HG02943 (cell line): ENCODE results near the gene TMEM135.
"Not testable (repeated sequence)": the region's sequence is repeated elsewhere in the genome, so short reads cannot be mapped to it uniquely, and the experiment has no call there.

Source experiments
- ATAC-seq: cut with Tn5 transposase; IDR thresholded peaks from one replicate; pipeline ENCODE4 v1.9.1; 2021; ENCODE audit warnings: mild to moderate bottlenecking, low read depth, moderate library complexity; ENCODE audit not compliant: unreplicated experiment

TMEM135 gene

DNA sequence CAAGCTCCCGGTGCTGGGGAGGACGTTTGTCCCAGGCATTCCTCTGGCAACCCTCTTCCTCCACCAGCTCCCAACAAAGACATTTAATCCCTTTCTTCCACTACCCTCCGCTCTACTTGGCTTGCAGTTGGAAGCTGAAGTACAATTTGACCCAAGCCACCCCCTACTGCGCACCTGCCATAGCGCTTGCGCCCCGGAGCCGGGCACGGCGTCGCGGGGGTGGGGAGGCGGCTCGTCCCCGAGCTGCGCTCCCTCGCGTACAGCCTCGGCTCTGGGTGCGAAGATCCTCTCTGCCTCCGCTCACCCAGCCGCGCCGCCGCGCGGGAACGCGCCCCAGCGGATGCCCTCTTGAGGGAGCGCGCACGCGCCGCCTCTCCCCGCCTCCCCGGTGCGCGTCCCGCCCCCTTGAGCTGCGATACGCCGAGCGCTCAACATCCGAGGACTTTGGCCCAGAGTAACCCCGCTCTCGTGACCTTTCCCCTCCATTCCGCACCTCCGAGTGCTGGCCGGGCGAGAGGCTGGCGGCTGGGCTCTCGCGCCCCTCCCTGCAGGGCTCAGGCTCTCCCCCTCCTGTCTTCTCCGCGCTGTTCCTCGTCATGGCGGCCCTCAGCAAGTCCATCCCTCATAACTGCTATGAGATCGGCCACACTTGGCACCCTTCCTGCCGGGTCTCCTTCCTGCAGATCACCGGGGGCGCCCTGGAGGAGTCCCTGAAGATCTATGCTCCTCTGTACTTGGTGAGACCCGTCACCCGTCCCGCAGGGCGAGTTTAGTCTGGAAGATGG is at the start of gene TMEM135:
Gene TMEM135 (plus strand): TSS at position 485 of the 785 bp plus-strand sequence. CDS start 112 bp downstream, at position 597.
- ATAC-seq: peak; percentile 99

DNA sequence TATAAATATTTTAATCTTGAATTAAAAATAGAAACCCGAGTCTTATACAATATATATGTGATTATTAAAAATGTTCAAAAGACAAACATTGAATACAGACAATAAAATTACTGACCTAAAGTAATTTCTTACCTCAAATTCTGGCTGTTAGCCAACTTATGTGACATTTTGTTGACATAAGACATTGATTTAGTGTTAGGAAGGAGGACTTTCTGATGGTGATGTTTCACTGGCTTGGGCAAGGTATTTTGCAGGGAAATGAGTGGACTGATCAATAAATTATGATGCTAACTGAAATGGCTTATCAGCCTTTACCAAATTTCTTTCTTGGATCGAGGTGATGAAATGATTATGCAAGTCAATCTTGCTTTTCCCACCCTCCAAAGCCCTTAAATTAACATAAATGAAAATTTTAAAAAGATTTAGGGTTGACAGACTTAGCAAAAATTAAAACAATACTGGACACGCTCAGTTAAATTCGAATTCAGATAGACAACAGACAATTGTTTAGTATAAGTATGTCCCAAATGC is 49.3 kb upstream of the TMEM135 start:
- no peak for ATAC-seq

DNA sequence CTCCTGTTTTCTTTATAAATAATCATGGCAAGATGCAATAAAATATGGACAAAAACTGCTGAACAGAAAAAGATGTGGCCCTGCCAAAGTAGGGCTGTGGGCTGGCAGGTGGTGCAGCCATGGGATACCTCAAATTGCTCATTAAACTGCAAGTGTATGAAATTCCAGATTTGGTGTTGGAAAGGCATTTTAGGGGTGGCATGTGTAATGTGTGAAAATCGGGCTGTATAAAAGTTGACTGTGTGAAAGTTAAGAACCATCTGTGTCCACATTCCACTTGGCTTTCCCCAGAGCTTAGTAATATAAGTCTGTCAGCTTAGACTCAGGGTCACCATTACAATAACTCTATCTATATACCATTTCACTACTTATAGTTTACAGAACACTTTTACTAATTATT is 47.7 kb upstream of the TMEM135 start:
- no peak for ATAC-seq

DNA sequence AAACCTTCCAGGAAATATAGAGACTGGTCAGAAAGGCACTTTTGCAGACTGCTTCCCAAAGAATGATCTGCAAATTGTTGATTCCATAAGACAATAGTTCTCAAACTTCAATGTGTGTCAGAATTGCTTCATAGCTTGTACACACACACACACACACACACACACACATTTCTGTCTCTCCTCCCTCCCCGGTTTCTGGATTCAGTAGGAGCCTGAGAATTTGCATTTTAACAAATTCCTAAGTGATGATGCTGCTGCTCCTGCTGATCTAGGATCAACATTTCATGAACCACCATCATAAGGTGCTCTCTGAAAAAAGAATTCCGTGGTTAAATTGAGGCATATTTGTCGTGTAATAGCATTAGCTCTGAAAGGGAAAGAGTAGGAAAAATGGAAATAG is 47.2 kb upstream of the TMEM135 start:
- ATAC-seq: no peak

DNA sequence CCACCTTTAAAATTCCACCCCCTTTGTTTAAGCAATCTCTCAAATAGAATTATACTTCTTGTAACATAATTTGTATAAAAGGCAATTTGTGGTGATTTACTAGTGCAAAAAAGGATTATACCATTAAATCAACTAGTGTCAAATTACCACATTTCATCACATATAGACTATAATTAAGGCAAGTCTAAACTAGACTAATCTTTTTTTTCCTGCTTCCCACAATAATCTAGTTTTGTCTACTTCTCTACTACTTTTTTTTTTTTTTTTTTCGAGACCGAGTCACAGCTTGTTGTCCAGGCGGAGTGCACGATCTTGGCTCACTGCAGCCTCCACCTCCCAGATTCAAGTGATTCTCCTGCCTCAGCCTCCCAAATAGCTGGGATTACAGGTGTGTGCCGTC is 46.4 kb upstream of the TMEM135 start:
- no peak for ATAC-seq

DNA sequence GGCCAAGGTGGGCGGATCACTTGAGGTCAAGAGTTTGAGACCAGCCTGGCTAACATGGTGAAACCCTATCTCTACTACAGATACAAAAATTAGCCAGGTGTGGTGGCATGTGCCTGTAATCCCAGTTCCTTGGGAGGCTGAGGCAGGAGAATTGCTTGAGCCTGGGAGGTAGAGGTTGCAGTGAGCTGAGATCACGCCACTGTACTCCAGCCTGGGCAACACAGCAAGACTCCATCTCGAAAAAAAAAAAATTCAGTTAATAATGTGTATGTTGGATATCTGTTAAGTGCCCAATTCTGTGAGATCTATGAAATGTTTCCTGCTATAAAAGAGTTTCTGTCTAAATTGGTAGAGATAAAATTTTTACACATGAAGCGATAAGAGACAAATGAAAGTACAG is 45.4 kb upstream of the TMEM135 start:
- ATAC-seq: not testable (repeated sequence)

DNA sequence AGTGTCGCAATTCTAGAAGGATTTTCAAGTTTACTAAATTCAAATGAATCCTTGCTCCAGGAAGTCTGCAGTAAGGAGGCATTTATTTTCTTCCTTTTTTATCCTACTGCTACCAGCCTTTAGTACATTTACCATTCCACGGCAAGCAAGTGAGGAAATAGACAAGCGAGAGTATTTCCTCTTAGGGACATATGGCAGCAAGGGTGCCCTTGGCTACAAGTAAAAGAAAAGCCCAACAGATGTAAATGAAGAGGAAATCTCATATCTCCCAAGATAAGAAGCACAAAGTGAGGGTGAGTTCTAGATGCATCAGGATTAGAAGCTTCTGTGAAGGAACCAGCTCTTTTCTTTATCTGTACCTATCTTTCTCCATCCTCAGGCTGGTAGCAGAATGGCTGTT is 44.7 kb upstream of the TMEM135 start:
- no peak for ATAC-seq

DNA sequence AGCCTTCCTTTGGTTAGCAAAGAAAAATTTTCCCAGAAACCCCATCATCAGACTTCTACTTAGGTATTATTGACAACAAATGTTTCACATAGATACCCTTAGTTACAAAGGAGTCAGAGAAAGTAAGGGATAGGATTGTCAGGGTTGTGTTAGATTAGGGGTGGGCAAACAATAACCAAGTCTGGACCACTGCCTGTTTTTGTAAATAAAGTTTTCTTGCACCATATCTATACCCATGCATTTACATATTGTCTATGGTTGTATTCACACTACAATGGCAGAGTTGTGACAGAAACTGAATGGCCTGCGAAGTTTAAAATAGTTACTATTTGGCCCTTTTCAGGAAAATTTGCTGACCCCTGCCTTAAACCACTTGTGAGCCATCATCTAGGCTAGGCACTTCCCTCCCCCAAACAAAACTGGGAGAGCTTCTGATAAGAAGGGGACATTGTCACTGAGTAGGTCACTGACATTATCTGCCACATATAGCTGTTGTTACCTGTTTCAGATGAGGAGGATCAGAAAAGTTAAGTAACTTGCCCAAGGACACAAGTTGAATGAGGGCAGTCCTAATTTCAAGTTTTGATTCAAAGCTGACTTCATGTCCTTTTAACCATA is 40.7 kb upstream of the TMEM135 start:
- ATAC-seq: no peak

DNA sequence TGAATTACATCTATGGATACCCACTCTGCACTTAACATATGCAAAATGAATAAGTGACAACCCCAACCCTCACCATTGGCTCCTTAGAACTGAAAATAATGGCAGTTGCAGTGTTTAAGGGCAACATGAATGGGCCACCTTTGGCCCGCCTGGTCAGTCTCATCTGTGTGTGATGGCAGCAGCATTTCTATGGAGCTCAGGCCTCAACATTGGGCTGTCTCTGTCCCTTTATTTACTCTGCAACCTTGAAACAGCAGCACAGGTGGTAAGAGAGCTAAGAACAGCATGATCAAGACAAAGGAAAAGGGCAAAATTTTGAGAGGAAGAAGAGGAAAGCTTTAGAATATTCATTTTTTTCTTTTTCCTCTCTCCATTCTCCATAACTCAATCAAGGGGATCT is 38.3 kb upstream of the TMEM135 start:
- no peak for ATAC-seq

DNA sequence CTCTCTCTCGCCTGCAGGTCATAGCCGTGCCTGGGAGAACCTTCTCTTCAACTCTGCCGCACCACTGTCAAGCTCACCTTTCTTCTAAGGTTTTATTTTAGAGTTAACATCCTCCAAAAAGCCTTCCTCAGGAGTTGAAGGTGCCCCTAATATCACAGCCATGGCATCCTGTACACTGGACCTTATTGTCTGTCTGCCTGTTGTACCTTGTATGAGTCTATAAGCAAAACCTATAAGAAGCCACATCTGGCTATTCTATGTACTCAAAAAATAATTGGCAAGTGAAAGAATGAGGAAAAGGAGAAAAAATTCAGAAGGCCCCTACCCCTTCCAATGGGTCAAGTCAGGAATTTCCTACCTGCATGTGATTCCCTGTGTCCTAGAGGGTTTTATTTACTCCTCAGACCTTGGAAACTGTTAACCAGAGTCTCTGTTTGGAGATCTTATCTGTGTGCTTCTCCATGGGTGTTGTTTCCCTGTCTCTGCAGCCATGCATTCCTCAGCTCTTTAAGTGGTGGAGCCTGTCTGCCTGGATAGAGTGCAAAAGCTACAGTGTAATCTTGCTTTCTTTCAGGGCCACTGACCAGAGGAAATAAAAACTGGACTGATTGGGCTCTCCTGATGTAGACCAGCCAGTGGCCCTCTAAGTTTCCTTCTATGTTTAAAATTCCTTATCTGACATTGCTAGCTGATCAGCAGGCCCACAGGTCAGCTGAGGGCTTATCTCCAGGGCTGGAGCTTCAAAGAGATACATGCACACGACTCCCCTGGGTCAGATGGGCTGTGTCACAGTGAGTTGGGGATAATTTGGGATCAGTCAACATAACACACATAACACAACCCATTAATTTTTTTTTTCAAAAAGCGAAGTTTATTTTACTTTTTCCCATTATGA is 37.6 kb upstream of the TMEM135 start:
- no peak for ATAC-seq

DNA sequence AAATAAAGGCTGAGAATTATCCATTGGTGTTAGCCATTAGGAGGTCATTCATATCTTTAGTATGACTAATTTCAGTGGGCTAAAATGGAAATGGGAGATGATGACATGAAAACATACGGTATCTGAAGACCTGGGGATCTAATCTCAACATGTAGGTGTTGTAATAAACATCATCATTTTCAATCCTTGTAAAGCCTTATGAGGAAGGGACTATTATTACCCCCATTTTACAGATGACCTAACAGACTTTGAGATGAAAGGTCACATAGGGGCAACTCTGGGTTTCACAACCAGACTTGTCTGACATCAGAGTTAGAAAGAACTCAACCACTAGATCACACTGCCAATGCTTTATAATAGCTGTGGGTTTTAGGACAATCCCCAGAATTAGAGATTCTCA is 34.8 kb upstream of the TMEM135 start:
- no peak for ATAC-seq

DNA sequence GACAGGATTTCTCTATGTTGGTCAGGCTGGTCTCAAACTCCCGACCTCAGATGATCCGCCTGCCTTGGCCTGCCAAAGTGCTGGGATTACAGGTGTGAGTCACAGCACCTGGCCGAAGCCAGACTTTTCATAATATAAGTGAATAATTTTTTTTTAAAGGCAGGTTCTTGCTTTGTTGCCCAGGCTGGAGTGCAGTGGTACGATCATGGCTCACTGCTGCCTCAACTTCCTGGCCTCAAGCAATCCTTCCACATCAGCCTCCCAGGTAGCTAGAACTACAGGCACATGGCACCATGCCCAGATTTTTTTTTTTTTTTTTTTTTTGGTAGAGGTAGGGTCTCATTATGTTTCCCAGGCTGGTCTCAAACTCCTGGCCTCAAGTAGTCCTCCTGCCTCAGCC is 33.5 kb upstream of the TMEM135 start:
- not testable (repeated sequence) for ATAC-seq

DNA sequence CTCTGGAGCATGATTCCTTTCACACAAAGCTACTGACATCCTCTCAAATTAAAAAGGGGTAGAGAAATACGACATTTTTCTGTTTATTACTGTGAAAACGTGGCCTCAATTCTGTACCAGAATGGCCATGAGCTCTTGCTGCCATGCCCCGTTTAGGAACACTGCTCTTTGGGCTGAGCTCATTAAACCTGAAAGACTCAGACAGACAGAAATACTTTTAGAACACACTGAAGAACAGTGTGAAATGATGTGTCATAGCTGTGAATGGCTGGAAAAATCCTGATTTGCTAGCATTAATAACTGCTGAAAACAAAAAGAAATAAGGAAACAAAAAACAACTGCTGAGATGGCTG is 32.2 kb upstream of the TMEM135 start:
- ATAC-seq: no peak

DNA sequence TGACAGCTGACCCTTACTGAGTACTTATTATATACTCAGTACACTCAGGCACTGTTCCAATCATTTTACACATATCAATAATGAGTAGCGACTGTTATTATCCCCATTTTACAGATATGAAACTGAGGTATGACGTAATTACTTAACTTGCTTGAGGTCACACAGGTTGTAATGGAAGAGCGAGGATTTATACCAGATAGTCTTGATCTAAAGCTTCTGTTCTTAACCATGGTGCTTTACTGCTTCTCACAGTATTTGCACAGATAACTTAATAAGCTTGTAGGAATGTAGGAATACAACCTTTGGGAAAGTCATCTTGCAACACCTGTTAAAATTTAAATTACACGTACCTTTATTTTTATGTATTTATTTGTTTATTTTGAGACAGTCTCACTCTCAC is 31.7 kb upstream of the TMEM135 start:
- no peak for ATAC-seq

DNA sequence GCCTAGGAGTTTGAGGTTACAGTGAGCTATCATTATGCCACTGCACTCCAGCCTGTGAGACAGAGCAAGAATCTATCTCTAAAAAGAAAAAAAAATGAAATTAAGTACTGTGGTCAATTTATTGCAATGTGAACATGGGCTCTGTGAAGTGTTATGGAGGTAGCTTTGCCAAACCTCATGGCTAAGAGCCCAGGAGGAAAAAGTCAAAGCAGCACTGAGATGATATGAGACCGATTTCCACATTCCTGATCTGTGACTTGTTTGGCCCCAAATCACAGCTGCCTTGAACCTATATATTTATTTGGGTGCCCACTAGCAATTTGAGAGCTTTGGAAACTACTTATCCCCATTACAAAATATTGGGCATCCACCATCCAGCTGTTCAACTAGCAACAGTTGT is 29.8 kb upstream of the TMEM135 start:
- ATAC-seq: no peak

DNA sequence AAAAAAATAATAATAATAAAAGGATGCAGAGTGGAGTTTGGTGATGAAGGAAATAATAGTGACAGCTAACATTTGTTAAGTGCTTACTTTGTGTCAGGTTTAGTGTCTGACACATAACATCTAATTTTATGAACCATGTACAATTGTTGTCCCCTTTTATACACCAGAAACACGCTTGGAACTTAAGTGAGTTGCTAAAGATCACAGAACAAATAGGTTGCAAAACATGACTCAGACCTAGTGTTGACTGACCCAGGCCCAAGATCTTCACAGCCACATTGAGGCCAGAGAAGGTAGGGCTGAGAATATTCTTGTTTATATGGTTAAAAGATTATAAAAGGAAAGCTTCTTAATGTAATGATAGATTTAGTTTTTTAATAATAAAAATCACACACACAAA is 25.6 kb upstream of the TMEM135 start:
- no peak for ATAC-seq

DNA sequence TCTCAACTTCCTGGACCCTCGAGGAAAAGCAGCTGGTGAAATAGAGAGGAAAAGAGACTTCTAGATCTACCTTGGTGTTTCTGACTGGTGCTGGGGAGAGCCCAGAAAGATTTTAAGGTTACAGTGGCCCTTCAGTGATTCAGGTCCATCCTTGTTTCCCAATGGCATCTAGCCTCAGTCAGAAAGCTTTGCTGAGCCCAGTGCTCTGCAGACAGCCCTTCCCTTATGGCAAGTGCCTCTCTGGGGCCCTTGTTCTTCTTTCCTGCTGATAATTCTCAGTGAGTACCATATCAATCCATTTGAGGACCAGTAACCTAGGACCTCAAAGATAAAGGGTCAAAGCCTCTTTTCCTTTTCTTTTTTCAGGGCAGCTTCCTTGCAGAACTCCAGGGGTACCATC is 25.1 kb upstream of the TMEM135 start:
- ATAC-seq: no peak

DNA sequence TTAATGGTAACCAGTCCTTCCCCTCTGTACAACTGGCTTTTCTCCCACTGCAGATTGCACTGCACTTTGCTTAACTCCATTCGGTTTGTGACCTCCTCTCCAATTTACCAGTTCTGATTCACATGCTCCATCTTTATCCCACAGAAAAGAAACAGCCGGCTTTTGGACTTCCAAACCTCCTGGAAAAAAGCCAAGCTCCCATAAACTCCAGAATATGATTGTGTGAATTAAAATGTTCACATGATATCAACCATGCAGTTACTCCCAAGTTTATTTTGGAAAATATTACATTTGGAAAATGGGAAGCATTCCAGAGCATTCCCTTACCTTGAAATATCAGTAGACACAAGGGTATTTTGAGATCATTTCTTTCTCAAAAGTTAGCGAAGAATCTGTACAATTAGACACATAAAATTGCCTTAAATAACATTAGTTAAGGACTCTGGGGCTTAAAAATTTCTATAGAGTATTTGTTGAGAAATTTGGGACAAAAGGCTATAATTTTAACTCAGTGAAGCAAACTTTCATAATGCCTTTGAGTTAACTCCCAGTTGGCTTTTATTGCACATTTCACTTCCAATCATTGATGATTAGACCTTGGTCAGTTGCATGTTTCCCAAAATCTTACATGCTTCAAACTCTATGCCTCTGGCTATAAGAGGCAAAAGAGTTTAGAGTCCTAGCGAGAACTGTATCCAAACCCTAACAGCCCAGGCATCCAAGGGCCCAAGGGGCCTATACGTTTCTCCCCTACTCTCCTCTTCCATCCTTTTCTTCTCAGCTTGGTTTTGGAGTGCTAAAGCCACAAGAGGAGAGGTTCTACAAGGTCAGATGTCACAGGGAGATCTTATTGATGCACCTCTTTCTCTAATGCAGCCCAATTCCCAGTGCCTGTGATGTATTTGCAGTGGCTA is 23.6 kb upstream of the TMEM135 start:
- ATAC-seq: no peak

DNA sequence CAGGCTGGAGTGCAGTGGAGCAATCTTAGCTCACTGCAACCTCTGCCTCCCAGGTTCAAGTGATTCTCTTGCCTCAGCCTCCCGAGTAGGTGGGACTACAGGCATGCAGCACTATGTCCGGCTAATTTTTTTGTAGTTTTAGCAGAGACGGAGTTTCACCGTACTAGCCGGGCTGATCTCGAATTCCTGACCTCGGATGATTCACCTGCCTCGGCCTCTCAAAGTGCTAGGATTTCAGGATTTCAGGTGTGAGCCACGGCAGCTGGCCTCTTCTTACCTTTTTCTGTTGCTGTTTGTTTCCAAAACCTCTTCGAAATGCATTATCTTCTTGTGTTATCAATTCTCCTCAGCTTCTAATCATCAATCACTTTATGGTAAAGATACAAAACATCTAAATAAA is 22.1 kb upstream of the TMEM135 start:
- ATAC-seq: no peak

DNA sequence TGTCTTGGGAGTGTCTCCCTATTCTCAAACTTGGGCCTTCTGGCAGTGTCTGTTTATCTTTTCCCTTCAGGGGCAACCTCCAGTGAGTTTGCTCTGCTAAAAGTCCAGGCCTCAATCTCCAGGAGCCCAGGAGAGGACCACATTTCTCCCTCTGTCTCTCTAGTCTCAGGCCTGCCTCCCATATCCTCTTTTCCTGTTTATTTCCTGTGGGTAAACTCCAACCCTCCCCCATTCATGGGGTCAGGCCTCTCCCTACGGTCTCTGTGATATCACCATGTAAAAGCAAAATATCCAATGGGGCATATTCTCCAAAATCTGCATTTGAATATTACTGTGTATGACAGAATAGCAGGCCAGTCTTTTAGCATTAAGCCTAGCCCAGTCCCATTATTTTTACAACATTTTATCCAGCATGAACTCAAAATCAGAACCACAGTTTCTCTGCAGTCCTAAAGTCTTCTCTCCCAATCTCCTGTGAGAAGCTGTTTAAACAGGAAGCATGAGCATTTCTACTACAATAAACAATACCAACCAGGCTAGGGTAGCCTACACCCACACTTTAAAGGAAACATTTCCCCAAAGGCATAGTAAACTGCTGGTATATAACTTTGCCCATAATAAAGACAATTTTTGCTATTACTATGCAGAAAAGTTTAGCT is 18.0 kb upstream of the TMEM135 start:
- no peak for ATAC-seq
